Activated B cell treated with CpG ODN at 0.5 μM for 24 hours (primary cell): ENCODE data around the gene FCAMR. TPM values are rescaled to one million over a fixed set of nuclear protein-coding genes. Genes with fewer than 3 reads are reported as not detected.
"Not testable (repeated sequence)": the region's sequence is repeated elsewhere in the genome, so short reads cannot be mapped to it uniquely, and the experiment has no call there.

ENCODE experiments used
- ATAC-seq: fragments of 200-7000 bp; cut with Tn5 transposase; one replicate; pipeline ENCODE4 v1.10.0; 2021; ENCODE audit warnings: low read depth, mild to moderate bottlenecking, moderate library complexity
- CTCF ChIA-PET: fragments of 350-600 bp; sonication (Branson Sonifier 250); formaldehyde crosslinking; loops from one replicate; lab custom pipeline; 2021; ENCODE audit warnings: antibody characterized with exemption; lab: Charles Lee
- POLR2A ChIA-PET: fragments of 350-600 bp; sonication (Branson Sonifier 250); formaldehyde crosslinking; loops from one replicate; lab custom pipeline; 2021; ENCODE audit warnings: antibody characterized with exemption; lab: Charles Lee
- DNase-seq: peaks from one replicate; pipeline ENCODE4 v3.0.0; 2022
- H3K27ac Mint-ChIP-seq: one replicate; pipeline ENCODE4 v1.8.0; 2020; ENCODE audit warnings: mixed read lengths
- H3K27me3 Mint-ChIP-seq: one replicate; pipeline ENCODE4 v1.8.0; 2021; ENCODE audit warnings: mixed read lengths
- H3K36me3 Mint-ChIP-seq: one replicate; pipeline ENCODE4 v1.8.0; 2021; ENCODE audit warnings: low read depth, mixed read lengths
- H3K4me1 Mint-ChIP-seq: one replicate; pipeline ENCODE4 v1.8.0; 2021; ENCODE audit warnings: mixed read lengths
- H3K4me3 Mint-ChIP-seq: one replicate; pipeline ENCODE4 v1.8.0; 2020; ENCODE audit warnings: mild to moderate bottlenecking, mixed read lengths
- H3K9me3 Mint-ChIP-seq: one replicate; pipeline ENCODE4 v1.8.0; 2020; ENCODE audit warnings: mixed read lengths
- intact Hi-C: fragments of 100-400 bp; cut with micrococcal nuclease; formaldehyde crosslinking; loops from one replicate; pipeline ENCODE4 v1.15.1; 2024
- total RNA-seq: library from RNA; stranded (reverse); gene quantifications from 2 replicates; pipeline ENCODE4 v1.2.3, GENCODE V29; 2022
- TF ChIP-seq, protein P1 (sequence below): fragments of 200-600 bp; IDR thresholded peaks from one replicate; pipeline ENCODE4 v1.8.0; 2022; ENCODE audit warnings: antibody characterized with exemption, mild to moderate bottlenecking

The FCAMR gene
- total RNA-seq, 1 donor from 2014 or later: not detected

DNA sequence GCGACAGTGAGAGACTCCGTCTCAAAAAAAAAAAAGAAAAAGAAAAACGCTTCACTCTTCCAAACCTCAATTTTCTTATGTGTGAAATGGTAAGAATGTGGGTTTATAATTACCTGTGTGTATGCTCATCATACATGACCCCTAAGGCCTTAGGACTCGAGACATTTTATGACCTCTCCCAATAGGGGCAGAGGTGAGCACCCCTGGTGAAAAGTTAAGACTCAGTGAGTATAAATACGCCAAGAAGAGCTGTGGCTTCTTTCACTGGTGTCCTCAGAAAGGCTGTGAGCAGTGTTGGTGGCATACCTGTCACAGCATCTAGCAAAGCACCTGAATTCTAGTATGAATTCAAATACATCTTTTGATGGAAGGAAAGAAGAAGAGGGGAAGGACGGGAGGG lies 40.7 kb downstream of the FCAMR start:
- POLR2A ChIA-PET: interaction anchor here (1.3 to 10.2 kb wide), 5 partner anchors 13 to 244 kb away, joined by 3 to 267 read pairs (median 16); partner anchors contain the start of gene FCMR
- intact Hi-C loops: loop anchor here (10.0 kb wide), 5 partner anchors 885 to 1645 kb away; partner anchors contain the start of gene RAB29
- ATAC-seq: no peak
- no peaks in the 10 kb centered on the region for H3K9me3 Mint-ChIP-seq
- peaks cover 67% of the 10 kb centered on the region for H3K4me1 Mint-ChIP-seq
- DNase-seq: no peak
- H3K4me3 Mint-ChIP-seq: peak overlapping the region; percentile 79
- no peaks in the 10 kb centered on the region for H3K27me3 Mint-ChIP-seq
- CTCF ChIA-PET: interaction anchor here (4.9 to 15.7 kb wide), 2 partner anchors 7 to 14 kb away, joined by 64 to 383 read pairs; partner anchors contain the start of gene FCMR
- TF ChIP-seq, protein P1, sequence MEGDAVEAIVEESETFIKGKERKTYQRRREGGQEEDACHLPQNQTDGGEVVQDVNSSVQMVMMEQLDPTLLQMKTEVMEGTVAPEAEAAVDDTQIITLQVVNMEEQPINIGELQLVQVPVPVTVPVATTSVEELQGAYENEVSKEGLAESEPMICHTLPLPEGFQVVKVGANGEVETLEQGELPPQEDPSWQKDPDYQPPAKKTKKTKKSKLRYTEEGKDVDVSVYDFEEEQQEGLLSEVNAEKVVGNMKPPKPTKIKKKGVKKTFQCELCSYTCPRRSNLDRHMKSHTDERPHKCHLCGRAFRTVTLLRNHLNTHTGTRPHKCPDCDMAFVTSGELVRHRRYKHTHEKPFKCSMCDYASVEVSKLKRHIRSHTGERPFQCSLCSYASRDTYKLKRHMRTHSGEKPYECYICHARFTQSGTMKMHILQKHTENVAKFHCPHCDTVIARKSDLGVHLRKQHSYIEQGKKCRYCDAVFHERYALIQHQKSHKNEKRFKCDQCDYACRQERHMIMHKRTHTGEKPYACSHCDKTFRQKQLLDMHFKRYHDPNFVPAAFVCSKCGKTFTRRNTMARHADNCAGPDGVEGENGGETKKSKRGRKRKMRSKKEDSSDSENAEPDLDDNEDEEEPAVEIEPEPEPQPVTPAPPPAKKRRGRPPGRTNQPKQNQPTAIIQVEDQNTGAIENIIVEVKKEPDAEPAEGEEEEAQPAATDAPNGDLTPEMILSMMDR: no peak
- no peaks in the 10 kb centered on the region for H3K36me3 Mint-ChIP-seq
- H3K27ac Mint-ChIP-seq: peak overlapping the region; percentile 99

DNA sequence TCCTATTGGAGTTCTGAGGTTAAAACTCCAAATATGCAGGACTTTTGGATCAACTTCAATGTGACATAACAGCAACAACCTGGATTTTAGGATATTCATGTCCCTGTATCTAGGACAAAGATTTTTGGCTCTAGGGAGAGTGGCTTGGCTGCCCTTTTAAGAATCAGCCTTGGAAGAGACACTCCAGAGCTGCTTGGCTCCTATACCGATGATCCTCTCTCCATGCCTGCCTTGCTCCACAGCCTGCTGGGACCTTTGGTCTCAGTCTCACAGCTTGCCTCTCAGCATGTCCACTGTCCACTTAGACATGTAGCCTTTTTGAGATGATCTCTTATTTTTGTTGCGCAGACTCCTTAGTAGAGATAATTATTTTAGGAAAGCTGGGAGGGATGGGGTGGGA lies 44.0 kb downstream of the FCAMR start:
- ATAC-seq (no peak), DNase-seq (no peak)
- Mint-ChIP-seq H3K4me3 (no peak overlapping the region), H3K9me3 (no peaks in the 10 kb centered on the region), H3K27me3 (no peaks in the 10 kb centered on the region), H3K4me1 (peaks cover 43% of the 10 kb centered on the region), H3K27ac (no peak overlapping the region), H3K36me3 (peaks cover 2% of the 10 kb centered on the region)
- ChIA-PET CTCF (interaction anchor here (1.7 to 15.7 kb wide), 3 partner anchors 11 to 191 kb away, joined by 4 to 383 read pairs (median 8); no protein-coding TSS in a partner anchor), POLR2A (interaction anchor here (0.7 to 10.2 kb wide), 5 partner anchors 9 to 875 kb away, joined by 5 to 267 read pairs (median 5); partner anchors contain the start of gene FCMR)
- TF ChIP-seq, protein P1: no peak
- intact Hi-C loops: loop anchor here (10.0 kb wide), 5 partner anchors 881 to 1641 kb away; partner anchors contain the start of gene RAB29

DNA sequence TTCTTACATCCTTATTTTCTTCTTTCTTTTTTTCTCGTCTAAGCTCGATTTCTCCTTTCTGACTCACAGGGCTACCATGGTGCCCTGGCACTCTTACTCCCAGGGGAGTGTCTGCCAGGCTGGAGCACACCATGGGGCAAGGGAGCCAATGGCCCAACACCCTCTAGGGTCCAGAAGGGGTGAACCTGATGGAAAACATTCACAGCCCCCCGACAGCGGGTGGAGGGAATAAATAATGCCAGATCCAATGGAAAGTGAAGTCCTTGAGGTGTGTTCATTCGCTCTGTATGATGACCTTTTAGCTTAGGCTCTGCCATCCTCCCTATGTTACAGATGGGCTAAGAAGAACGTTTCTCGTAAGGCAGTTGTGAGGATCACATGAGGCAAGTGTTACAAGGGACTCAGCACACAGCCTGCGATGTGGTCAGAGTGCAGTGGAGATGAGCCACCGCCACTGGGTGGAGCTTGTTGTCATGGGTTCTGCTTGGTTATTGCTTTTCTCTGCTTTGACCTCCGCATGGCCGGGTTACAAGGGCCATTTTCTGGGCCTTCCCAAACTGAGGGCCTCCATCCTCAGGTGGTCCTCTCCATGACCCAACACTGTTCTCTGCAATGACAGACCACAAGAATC lies 45.0 kb downstream of the FCAMR start:
- POLR2A ChIA-PET: interaction anchor here (0.9 to 10.2 kb wide), 13 partner anchors 8 to 874 kb away, joined by 3 to 267 read pairs (median 5); partner anchors contain the start of genes CD55, EIF2D, FCMR and MAPKAPK2
- intact Hi-C loops: loop anchor here (1.0 to 10.0 kb wide), 6 partner anchors 13 to 1640 kb away; partner anchors contain the start of gene RAB29
- no peak overlapping the region for H3K27ac Mint-ChIP-seq
- H3K4me1 Mint-ChIP-seq: peaks cover 33% of the 10 kb centered on the region
- no peak overlapping the region for H3K4me3 Mint-ChIP-seq
- TF ChIP-seq, protein P1: no peak
- H3K36me3 Mint-ChIP-seq: peaks cover 10% of the 10 kb centered on the region
- H3K27me3 Mint-ChIP-seq: no peaks in the 10 kb centered on the region
- CTCF ChIA-PET: interaction anchor here (0.8 to 15.7 kb wide), 9 partner anchors 8 to 294 kb away, joined by 3 to 383 read pairs (median 3); no protein-coding TSS in a partner anchor
- DNase-seq (peak; percentile 63), ATAC-seq (peak; percentile 55)
- no peaks in the 10 kb centered on the region for H3K9me3 Mint-ChIP-seq

DNA sequence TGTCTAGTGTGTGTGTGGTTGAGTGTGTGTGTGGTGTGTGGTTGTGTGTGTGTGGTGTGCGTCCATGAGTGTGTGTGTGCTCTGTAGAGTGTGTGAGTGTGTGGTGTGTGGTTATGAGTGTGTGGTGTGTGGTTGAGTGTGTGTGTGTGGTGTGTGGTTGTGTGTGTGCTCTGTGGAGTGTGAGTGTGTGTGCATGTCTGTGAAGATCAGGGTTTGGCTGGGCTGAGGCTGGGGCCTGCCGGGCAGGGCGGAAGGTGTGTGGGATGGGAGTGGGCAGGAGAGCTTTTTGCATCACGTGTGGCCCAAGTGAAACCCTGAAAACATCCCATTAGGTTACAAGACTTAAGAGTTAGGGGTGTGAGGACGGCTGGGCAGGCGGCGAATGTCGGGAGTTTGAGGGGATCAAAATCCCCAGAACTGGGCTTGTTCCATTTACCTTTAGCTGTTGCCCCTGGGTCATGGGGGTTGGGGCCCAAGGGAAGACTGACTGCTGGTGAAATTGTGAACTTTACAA lies 45.6 kb downstream of the FCAMR start:
- H3K27me3 Mint-ChIP-seq: no peaks in the 10 kb centered on the region
- TF ChIP-seq, protein P1: no peak
- H3K36me3 Mint-ChIP-seq: peaks cover 13% of the 10 kb centered on the region
- CTCF ChIA-PET: interaction anchor here (0.8 to 15.7 kb wide), 9 partner anchors 8 to 293 kb away, joined by 3 to 383 read pairs (median 3); no protein-coding TSS in a partner anchor
- intact Hi-C loops: loop anchor here (1.0 to 10.0 kb wide), 8 partner anchors 12 to 1640 kb away; partner anchors contain the start of genes PFKFB2, RAB29 and YOD1
- no peak overlapping the region for H3K4me3 Mint-ChIP-seq
- H3K9me3 Mint-ChIP-seq: no peaks in the 10 kb centered on the region
- DNase-seq: no peak
- ATAC-seq: peak; percentile 2
- H3K4me1 Mint-ChIP-seq: peaks cover 30% of the 10 kb centered on the region
- POLR2A ChIA-PET: interaction anchor here (1.0 to 10.2 kb wide), 11 partner anchors 8 to 397 kb away, joined by 3 to 267 read pairs (median 4); partner anchors contain the start of genes CD55, FCMR and MAPKAPK2
- H3K27ac Mint-ChIP-seq: no peak overlapping the region

DNA sequence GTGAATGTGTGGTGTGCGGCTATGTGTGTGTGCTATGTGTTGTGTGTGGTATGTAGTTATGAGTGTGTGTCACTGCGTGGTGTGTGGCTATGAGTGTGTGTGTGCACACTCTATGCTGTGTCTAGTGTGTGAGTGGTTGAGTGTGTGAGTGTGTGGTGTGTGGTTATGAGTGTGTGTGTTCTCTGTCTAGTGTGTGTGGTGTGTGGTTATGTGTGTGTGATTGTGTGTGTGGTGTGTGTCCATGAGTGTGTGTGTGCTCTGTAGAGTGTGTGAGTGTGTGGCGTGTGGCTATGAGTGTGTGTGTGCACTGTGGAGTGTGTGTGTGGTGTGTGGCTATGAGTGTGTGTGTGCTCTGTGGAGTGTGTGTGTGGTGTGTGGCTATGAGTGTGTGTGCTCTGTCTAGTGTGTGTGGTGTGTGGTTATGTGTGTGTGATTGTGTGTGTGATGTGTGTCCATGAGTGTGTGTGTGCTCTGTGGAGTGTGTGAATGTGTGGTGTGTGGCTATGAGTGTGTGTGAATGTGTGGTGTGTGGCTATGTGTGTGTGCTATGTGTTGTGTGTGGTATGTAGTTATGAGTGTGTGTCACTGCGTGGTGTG lies 46.2 kb downstream of the FCAMR start:
- H3K4me3 Mint-ChIP-seq, H3K27ac Mint-ChIP-seq, ATAC-seq, H3K9me3 Mint-ChIP-seq, H3K27me3 Mint-ChIP-seq, DNase-seq: not testable (repeated sequence)
- intact Hi-C loops: loop anchor here (2.0 to 10.0 kb wide), 8 partner anchors 128 to 1639 kb away; partner anchors contain the start of genes PFKFB2, RAB29 and YOD1
- peaks cover 31% of the 10 kb centered on the region for H3K4me1 Mint-ChIP-seq
- POLR2A ChIA-PET: interaction anchor here (1.5 to 10.2 kb wide), 3 partner anchors 7 to 244 kb away, joined by 3 to 267 read pairs (median 16); partner anchors contain the start of gene FCMR
- H3K36me3 Mint-ChIP-seq: peaks cover 17% of the 10 kb centered on the region
- CTCF ChIA-PET: interaction anchor here (1.7 to 15.7 kb wide), 4 partner anchors 8 to 58 kb away, joined by 8 to 383 read pairs (median 36); no protein-coding TSS in a partner anchor
